MCF 10A (cell line): ENCODE measurements around the gene CIP2A. TPM values are rescaled to one million over a fixed set of nuclear protein-coding genes. Genes with fewer than 3 reads are reported as not detected.

Experiments used
- BruUV-seq: library from RNA; stranded (reverse); fragments of 400-500 nt; replicated peaks from 2 replicates; lab custom pipeline; 2021; lab: Mats Ljungman, UMichigan
- CTCF ChIA-PET: fragments of 300-600 bp; sonication (Branson Sonifier 250); formaldehyde crosslinking; extraction: SDS; loops from one replicate; lab custom pipeline; 2021; ENCODE audit warnings: antibody characterized with exemption, inconsistent platforms; lab: Yijun Ruan, JAX
- POLR2A ChIA-PET: fragments of 300-600, 350-650 bp; sonication (Branson Sonifier 250); formaldehyde crosslinking; extraction: SDS; loops from one replicate; lab custom pipeline; 2020; ENCODE audit warnings: antibody characterized with exemption, inconsistent platforms; lab: Yijun Ruan, JAX
- DNase-seq: peaks from one replicate; pipeline ENCODE4 v3.0.0-alpha.2; 2018; ENCODE audit not compliant: unreplicated experiment
- H3K27ac Mint-ChIP-seq: one replicate; pipeline ENCODE4 v1.8.0; 2022; ENCODE audit warnings: mild to moderate bottlenecking, low read depth, mixed read lengths; ENCODE audit not compliant: unreplicated experiment
- H3K27me3 Mint-ChIP-seq: one replicate; pipeline ENCODE4 v1.8.0; 2022; ENCODE audit warnings: mixed read lengths; ENCODE audit not compliant: insufficient read depth, unreplicated experiment
- H3K36me3 Mint-ChIP-seq: one replicate; pipeline ENCODE4 v1.8.0; 2022; ENCODE audit warnings: mild to moderate bottlenecking, moderate library complexity, mixed read lengths; ENCODE audit not compliant: insufficient read depth, unreplicated experiment
- H3K4me1 Mint-ChIP-seq: one replicate; pipeline ENCODE4 v1.8.0; 2022; ENCODE audit warnings: mixed read lengths; ENCODE audit not compliant: insufficient read depth, unreplicated experiment
- H3K4me3 Mint-ChIP-seq: one replicate; pipeline ENCODE4 v1.8.0; 2022; ENCODE audit warnings: mild to moderate bottlenecking, moderate library complexity, mixed read lengths; ENCODE audit not compliant: unreplicated experiment
- H3K9me3 Mint-ChIP-seq: one replicate; pipeline ENCODE4 v1.8.0; 2022; ENCODE audit warnings: mixed read lengths; ENCODE audit not compliant: unreplicated experiment
- CTCF ChIP-seq: fragments of 200-600 bp; IDR thresholded peaks from one replicate; pipeline ENCODE4 v1.8.0; 2022; ENCODE audit warnings: antibody characterized with exemption, mild to moderate bottlenecking; ENCODE audit not compliant: unreplicated experiment
- intact Hi-C: fragments of 100-400 bp; cut with micrococcal nuclease; formaldehyde crosslinking; loops from 2 replicates; pipeline ENCODE4 v1.14.1; 2022
- total RNA-seq: library from RNA; stranded (reverse); gene quantifications from 2 replicates; pipeline ENCODE4 v1.2.3, GENCODE V29; 2022

Gene CIP2A
- total RNA-seq, 1 experiment from 2014 or later, result 23.9 TPM

DNA sequence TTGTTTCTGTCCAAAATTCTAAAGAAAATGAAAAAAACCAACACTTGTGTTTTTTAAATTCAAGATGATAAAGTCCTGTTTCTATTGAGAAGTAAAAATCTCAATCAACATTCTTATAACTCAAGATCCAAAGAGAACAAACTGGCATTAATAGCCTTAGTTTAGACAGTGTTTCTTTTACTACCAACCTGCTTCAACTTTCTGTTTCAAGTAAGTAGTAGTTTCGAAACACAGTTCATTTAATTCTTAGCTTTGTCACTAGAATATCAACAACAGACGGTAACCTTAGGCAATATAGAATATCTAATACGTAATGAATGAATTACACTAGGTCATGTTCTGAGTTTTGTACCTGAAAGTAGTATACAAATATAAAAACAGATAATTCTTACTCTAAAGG is 23.7 kb downstream of the CIP2A start:
- Mint-ChIP-seq H3K4me3 (no peak overlapping the region), H3K4me1 (peaks cover 6% of the 10 kb centered on the region), H3K27ac (peak overlapping the region; percentile 62), H3K36me3 (peaks cover 6% of the 10 kb centered on the region), H3K27me3 (no peaks in the 10 kb centered on the region), H3K9me3 (no peaks in the 10 kb centered on the region)
- intact Hi-C loops, result no loop called here
- no peak for DNase-seq
- TF ChIP-seq CTCF, result no peak
- CTCF ChIA-PET, result no interaction called here
- BruUV-seq, result no TSS peak
- POLR2A ChIA-PET, result no interaction called here

- Mint-ChIP-seq H3K36me3 (peaks cover 6% of the 10 kb centered on the region), H3K9me3 (no peaks in the 10 kb centered on the region), H3K27ac (peak overlapping the region; percentile 62), H3K4me1 (peaks cover 6% of the 10 kb centered on the region), H3K4me3 (no peak overlapping the region), H3K27me3 (no peaks in the 10 kb centered on the region)
- no peak for TF ChIP-seq CTCF
- BruUV-seq, result no TSS peak
- CTCF ChIA-PET, result interaction anchor here (0.7 to 14.1 kb wide), 4 partner anchors 13 to 557 kb away, joined by 3 to 321 read pairs (median 3); no protein-coding TSS in a partner anchor
- DNase-seq, result no peak
- POLR2A ChIA-PET, result interaction anchor here (0.6 to 1.6 kb wide), 2 partner anchors 10 to 422 kb away, joined by 3 to 4 read pairs; no protein-coding TSS in a partner anchor
- intact Hi-C loops, result no loop called here
Measured at GRCh38 chr3:108564564-108564963, 24.7 kb downstream of the CIP2A start.

DNA sequence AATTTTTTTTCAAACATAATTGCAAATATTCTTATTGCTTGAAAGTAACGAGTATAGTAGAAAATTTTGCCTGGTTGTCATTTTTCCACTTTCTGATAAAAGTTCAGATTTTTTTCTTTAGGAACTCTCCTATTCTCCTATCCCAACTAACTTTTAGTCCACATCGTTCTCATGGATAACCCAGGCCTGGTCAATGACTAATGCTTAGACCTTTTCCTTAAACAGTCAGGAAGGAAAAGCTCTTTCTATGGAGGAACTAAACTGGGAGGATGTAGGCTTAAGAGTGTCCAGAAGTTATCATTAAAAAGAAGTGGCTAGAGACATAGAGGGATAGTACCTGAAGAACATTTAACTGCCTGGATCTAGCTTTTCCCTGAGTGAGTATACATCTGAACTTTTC is 26.7 kb downstream of the CIP2A start:
- ChIA-PET CTCF (interaction anchor here (1.5 to 14.1 kb wide), 3 partner anchors 9 to 72 kb away, joined by 5 to 321 read pairs (median 8); partner anchors contain the start of genes CIP2A and DZIP3), POLR2A (interaction anchor here (2.2 kb wide), 1 partner anchor 27 kb away, joined by 6 read pairs; the partner anchor contains the start of genes CIP2A and DZIP3)
- no peak for TF ChIP-seq CTCF
- Mint-ChIP-seq H3K4me3 (no peak overlapping the region), H3K36me3 (peaks cover 10% of the 10 kb centered on the region), H3K4me1 (peaks cover 6% of the 10 kb centered on the region), H3K27me3 (no peaks in the 10 kb centered on the region), H3K9me3 (no peaks in the 10 kb centered on the region), H3K27ac (no peak overlapping the region)
- no TSS peak for BruUV-seq
- intact Hi-C loops, result no loop called here
- no peak for DNase-seq

GRCh38 chr3:108555966-108556581 is 33.2 kb downstream of the CIP2A start:
- H3K27ac Mint-ChIP-seq, result no peak overlapping the region
- no peaks in the 10 kb centered on the region for H3K27me3 Mint-ChIP-seq
- no peak for DNase-seq
- TF ChIP-seq CTCF, result no peak
- CTCF ChIA-PET, result interaction anchor here (0.7 to 14.1 kb wide), 4 partner anchors 34 to 1474 kb away, joined by 3 to 321 read pairs (median 4); partner anchors contain the start of gene DZIP3
- H3K9me3 Mint-ChIP-seq, result no peaks in the 10 kb centered on the region
- peaks cover 7% of the 10 kb centered on the region for H3K4me1 Mint-ChIP-seq
- intact Hi-C loops, result no loop called here
- POLR2A ChIA-PET, result interaction anchor here (0.6 to 1.1 kb wide), 3 partner anchors 11 to 340 kb away, joined by 3 to 4 read pairs (median 4); no protein-coding TSS in a partner anchor
- H3K36me3 Mint-ChIP-seq, result peaks cover 14% of the 10 kb centered on the region
- H3K4me3 Mint-ChIP-seq, result no peak overlapping the region
- BruUV-seq, result no TSS peak
